PC-3 (cell line): ENCODE data around the gene BRK1.

Experiments used
- CTCF ChIP-seq: fragments of 300-600 bp; sonication (generic); conservative IDR thresholded peaks from 2 replicates; pipeline ENCODE4 v1.5.1; 2017; ENCODE audit warnings: antibody characterized with exemption, low read depth, mild to moderate bottlenecking, low read length
- EZH2 ChIP-seq: fragments of 300-600 bp; sonication (generic); IDR thresholded peaks from one replicate; pipeline ENCODE4 v1.6.1; 2017; ENCODE audit warnings: antibody characterized with exemption, mild to moderate bottlenecking, low read length; ENCODE audit not compliant: unreplicated experiment

GRCh38 chr3:10150987-10151386 lies 35.5 kb downstream of the BRK1 start:
- TF ChIP-seq CTCF (no peak), EZH2 (no peak)
